Measurements from ENCODE around the gene ANKRD44. TPM values are rescaled to one million over a fixed set of nuclear protein-coding genes. Genes with fewer than 3 reads are reported as not detected.

Gene ANKRD44
- total RNA-seq, 1 experiment from 2014 or later = 7.1 TPM

- Mint-ChIP-seq H3K4me3 (ENCODE audit: low read depth, unreplicated experiment) (peak overlapping the region; percentile 63), H3K36me3 (ENCODE audit: insufficient read depth, unreplicated experiment) (no peaks in the 10 kb centered on the region), H3K27ac (ENCODE audit: unreplicated experiment) (peak overlapping the region; percentile 98), H3K9me3 (ENCODE audit: low read depth, unreplicated experiment) (no peaks in the 10 kb centered on the region), H3K4me1 (ENCODE audit: low read depth, unreplicated experiment) (peaks cover 14% of the 10 kb centered on the region), H3K27me3 (ENCODE audit: unreplicated experiment) (no peaks in the 10 kb centered on the region)
- no peak for TF ChIP-seq CTCF (IDR thresholded peaks at IDR 0.05; ENCODE audit: unreplicated experiment)
- intact Hi-C loops (cut with micrococcal nuclease; ENCODE audit: unreplicated experiment) = no loop called here
- DNase-seq = peak; percentile 55
- no TSS peak for BruUV-seq (replicated peaks)
- CTCF ChIA-PET = interaction anchor here (0.5 to 1.3 kb wide), 3 partner anchors 24 to 548 kb away, joined by 3 to 5 read pairs (median 5); no protein-coding TSS in a partner anchor
These were observed 322.8 kb downstream of the ANKRD44 start for GRCh38 chr2:196987649-196988364.

- intact Hi-C loops (cut with micrococcal nuclease; ENCODE audit: unreplicated experiment) = no loop called here
- DNase-seq = no peak
- peak overlapping the region; percentile 98 for H3K27ac Mint-ChIP-seq (ENCODE audit: unreplicated experiment)
- peaks cover 14% of the 10 kb centered on the region for H3K4me1 Mint-ChIP-seq (ENCODE audit: low read depth, unreplicated experiment)
- H3K27me3 Mint-ChIP-seq (ENCODE audit: unreplicated experiment) = no peaks in the 10 kb centered on the region
- no peak overlapping the region for H3K4me3 Mint-ChIP-seq (ENCODE audit: low read depth, unreplicated experiment)
- TF ChIP-seq CTCF (IDR thresholded peaks at IDR 0.05; ENCODE audit: unreplicated experiment) = no peak
- BruUV-seq (replicated peaks) = no TSS peak
- H3K9me3 Mint-ChIP-seq (ENCODE audit: low read depth, unreplicated experiment) = no peaks in the 10 kb centered on the region
- H3K36me3 Mint-ChIP-seq (ENCODE audit: insufficient read depth, unreplicated experiment) = no peaks in the 10 kb centered on the region
- CTCF ChIA-PET = interaction anchor here (0.5 to 1.3 kb wide), 3 partner anchors 24 to 548 kb away, joined by 3 to 5 read pairs (median 5); no protein-coding TSS in a partner anchor
These were observed 323.3 kb downstream of the ANKRD44 start for GRCh38 chr2:196987298-196987648.

- DNase-seq = no peak
- Mint-ChIP-seq H3K36me3 (ENCODE audit: insufficient read depth, unreplicated experiment) (no peaks in the 10 kb centered on the region), H3K27ac (ENCODE audit: unreplicated experiment) (no peak overlapping the region), H3K4me1 (ENCODE audit: low read depth, unreplicated experiment) (peaks cover 14% of the 10 kb centered on the region), H3K27me3 (ENCODE audit: unreplicated experiment) (no peaks in the 10 kb centered on the region), H3K4me3 (ENCODE audit: low read depth, unreplicated experiment) (no peak overlapping the region), H3K9me3 (ENCODE audit: low read depth, unreplicated experiment) (no peaks in the 10 kb centered on the region)
- CTCF ChIA-PET = interaction anchor here (1.1 kb wide), 1 partner anchor 26 kb away, joined by 5 read pairs; no protein-coding TSS in a partner anchor
- intact Hi-C loops (cut with micrococcal nuclease; ENCODE audit: unreplicated experiment) = no loop called here
- BruUV-seq (replicated peaks) = no TSS peak
- TF ChIP-seq CTCF (IDR thresholded peaks at IDR 0.05; ENCODE audit: unreplicated experiment) = no peak
These were observed 324.9 kb downstream of the ANKRD44 start for GRCh38 chr2:196985511-196986183.

- DNase-seq = no peak
- TF ChIP-seq CTCF (IDR thresholded peaks at IDR 0.05; ENCODE audit: unreplicated experiment) = no peak
- Mint-ChIP-seq H3K36me3 (ENCODE audit: insufficient read depth, unreplicated experiment) (no peaks in the 10 kb centered on the region), H3K27me3 (ENCODE audit: unreplicated experiment) (no peaks in the 10 kb centered on the region), H3K9me3 (ENCODE audit: low read depth, unreplicated experiment) (no peaks in the 10 kb centered on the region), H3K4me1 (ENCODE audit: low read depth, unreplicated experiment) (peaks cover 14% of the 10 kb centered on the region), H3K27ac (ENCODE audit: unreplicated experiment) (no peak overlapping the region), H3K4me3 (ENCODE audit: low read depth, unreplicated experiment) (no peak overlapping the region)
- no TSS peak for BruUV-seq (replicated peaks)
- CTCF ChIA-PET = no interaction called here
- intact Hi-C loops (cut with micrococcal nuclease; ENCODE audit: unreplicated experiment) = no loop called here
These were observed 325.7 kb downstream of the ANKRD44 start for GRCh38 chr2:196984903-196985302.

Measured in Calu3 (cell line).